Ishikawa (cell line): ENCODE data around the gene TRIL.

Experiments used
- CREB1 ChIP-seq: IDR thresholded peaks from 2 replicates; pipeline ENCODE4 v1.6.1; 2012; ENCODE audit warnings: low read depth
- EP300 ChIP-seq: IDR thresholded peaks from 2 replicates; pipeline ENCODE4 v1.6.1; 2012; ENCODE audit warnings: borderline replicate concordance
- RAD21 ChIP-seq: IDR thresholded peaks from 2 replicates; pipeline ENCODE4 v1.6.1; 2012; ENCODE audit warnings: low read depth
- TAF1 ChIP-seq: IDR thresholded peaks from 2 replicates; pipeline ENCODE4 v1.6.1; 2012; ENCODE audit warnings: low read depth, mild to moderate bottlenecking
- YY1 ChIP-seq: IDR thresholded peaks from 2 replicates; pipeline ENCODE4 v1.6.1; 2012; ENCODE audit warnings: low read depth
- TF ChIP-seq, protein P1 (sequence below): IDR thresholded peaks from 2 replicates; pipeline ENCODE4 v1.6.1; 2012

DNA sequence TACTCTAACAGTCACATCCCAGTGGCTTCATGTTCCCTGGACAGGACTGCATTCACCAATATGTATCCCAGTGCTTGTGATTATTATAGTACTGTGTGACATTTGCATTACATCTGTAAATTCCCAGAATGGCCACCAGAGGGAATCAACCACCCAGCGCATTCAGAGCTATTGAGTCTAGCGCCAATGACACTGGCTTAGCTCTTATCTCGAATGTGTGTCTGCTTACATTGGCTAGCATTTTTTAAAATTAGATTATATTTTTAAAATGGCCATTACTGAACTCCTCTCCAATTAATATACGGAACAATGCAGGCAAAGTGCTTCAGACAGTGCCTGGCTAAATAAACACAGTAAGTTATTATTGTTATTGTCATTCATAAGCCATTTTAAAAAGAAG, 36.3 kb downstream of the TRIL start:
- no peak for TF ChIP-seq EP300
- TF ChIP-seq, protein P1, sequence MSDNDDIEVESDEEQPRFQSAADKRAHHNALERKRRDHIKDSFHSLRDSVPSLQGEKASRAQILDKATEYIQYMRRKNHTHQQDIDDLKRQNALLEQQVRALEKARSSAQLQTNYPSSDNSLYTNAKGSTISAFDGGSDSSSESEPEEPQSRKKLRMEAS = no peak
- peak; percentile 84 for TF ChIP-seq RAD21
- TF ChIP-seq TAF1 = no peak
- TF ChIP-seq YY1 = no peak
- no peak for TF ChIP-seq CREB1
